ENCODE data around the gene CD300E. TPM values are rescaled to one million over a fixed set of nuclear protein-coding genes. Genes with fewer than 3 reads are reported as not detected.
A peak's percentile ranks its signal among the peaks of the same experiment; 100 is the strongest.

Gene CD300E
- total and polyA plus RNA-seq, 2 of the 13 experiments (the other 11 are each of a cell fraction or from before 2014, with no cell fraction given) = not detected

DNA sequence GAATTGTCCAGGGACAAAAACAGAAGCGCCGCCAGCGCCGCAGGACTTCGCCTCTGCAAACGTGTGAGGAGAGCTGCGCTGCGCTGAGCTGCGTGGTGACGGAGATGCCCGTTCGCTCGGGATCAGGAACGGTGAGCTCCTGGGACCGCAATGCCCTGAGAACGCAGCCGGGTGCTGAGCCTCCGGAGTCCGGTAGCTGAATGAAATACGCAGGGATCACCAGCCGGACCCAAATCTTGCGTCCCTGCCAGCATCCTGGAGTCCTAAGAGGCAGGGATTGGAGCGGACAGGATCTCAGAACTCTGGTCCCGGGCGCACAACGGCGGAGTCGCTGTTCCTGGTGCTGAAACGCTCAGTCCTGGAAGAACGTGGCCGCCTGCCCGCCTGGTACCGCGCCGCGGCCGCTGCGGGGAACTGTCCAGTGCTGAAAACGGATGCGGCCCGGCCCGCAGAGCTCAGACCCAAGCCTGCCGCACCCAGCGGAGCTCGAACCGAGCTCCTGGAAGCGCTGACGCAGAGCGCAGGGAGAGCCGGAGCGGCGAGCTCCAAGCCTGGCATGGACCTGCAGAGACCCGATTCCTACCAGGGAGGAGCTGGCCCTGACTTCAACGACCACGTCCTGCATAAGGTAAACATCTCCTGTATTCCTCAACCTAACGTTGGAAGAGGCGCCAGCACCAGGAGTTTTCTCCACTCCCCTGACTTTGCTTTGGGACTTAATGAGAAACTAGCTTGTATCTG, 47.7 kb upstream of the CD300E start (continued):
- no peak for TF ChIP-seq TBL1XR1 (IDR thresholded peaks at IDR 0.05; ENCODE audit: borderline replicate concordance, low read length, partially characterized antibody)
- peak; percentile 98 for TF ChIP-seq HMG20B (CRISPR knock-in tag; conservative IDR thresholded peaks at IDR 0.05)
- peak; percentile 99 for TF ChIP-seq ATF2 (CRISPR knock-in tag; IDR thresholded peaks at IDR 0.05)
- TF ChIP-seq ZNF432 (CRISPR knock-in tag; IDR thresholded peaks at IDR 0.05; ENCODE audit: borderline replicate concordance) = peak; percentile 97
- peak; percentile 91 for TF ChIP-seq GATAD1 (CRISPR knock-in tag; IDR thresholded peaks at IDR 0.05)
- peak; percentile 86 for TF ChIP-seq HMG20A (CRISPR knock-in tag; IDR thresholded peaks at IDR 0.05; ENCODE audit: borderline replicate concordance)
- TF ChIP-seq SRY (CRISPR knock-in tag; IDR thresholded peaks at IDR 0.05) = peak; percentile 100
- TF ChIP-seq, protein P1, sequence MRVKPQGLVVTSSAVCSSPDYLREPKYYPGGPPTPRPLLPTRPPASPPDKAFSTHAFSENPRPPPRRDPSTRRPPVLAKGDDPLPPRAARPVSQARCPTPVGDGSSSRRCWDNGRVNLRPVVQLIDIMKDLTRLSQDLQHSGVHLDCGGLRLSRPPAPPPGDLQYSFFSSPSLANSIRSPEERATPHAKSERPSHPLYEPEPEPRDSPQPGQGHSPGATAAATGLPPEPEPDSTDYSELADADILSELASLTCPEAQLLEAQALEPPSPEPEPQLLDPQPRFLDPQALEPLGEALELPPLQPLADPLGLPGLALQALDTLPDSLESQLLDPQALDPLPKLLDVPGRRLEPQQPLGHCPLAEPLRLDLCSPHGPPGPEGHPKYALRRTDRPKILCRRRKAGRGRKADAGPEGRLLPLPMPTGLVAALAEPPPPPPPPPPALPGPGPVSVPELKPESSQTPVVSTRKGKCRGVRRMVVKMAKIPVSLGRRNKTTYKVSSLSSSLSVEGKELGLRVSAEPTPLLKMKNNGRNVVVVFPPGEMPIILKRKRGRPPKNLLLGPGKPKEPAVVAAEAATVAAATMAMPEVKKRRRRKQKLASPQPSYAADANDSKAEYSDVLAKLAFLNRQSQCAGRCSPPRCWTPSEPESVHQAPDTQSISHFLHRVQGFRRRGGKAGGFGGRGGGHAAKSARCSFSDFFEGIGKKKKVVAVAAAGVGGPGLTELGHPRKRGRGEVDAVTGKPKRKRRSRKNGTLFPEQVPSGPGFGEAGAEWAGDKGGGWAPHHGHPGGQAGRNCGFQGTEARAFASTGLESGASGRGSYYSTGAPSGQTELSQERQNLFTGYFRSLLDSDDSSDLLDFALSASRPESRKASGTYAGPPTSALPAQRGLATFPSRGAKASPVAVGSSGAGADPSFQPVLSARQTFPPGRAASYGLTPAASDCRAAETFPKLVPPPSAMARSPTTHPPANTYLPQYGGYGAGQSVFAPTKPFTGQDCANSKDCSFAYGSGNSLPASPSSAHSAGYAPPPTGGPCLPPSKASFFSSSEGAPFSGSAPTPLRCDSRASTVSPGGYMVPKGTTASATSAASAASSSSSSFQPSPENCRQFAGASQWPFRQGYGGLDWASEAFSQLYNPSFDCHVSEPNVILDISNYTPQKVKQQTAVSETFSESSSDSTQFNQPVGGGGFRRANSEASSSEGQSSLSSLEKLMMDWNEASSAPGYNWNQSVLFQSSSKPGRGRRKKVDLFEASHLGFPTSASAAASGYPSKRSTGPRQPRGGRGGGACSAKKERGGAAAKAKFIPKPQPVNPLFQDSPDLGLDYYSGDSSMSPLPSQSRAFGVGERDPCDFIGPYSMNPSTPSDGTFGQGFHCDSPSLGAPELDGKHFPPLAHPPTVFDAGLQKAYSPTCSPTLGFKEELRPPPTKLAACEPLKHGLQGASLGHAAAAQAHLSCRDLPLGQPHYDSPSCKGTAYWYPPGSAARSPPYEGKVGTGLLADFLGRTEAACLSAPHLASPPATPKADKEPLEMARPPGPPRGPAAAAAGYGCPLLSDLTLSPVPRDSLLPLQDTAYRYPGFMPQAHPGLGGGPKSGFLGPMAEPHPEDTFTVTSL (CRISPR knock-in tag; IDR thresholded peaks at IDR 0.05; ENCODE audit: borderline replicate concordance) = peak; percentile 97
- peak; percentile 100 for TF ChIP-seq ZNF773 (CRISPR knock-in tag; IDR thresholded peaks at IDR 0.05; ENCODE audit: borderline replicate concordance)
- peak; percentile 82; the same call in 1 of the 2 replicates for TF ChIP-seq ADNP (CRISPR knock-in tag; IDR thresholded peaks at IDR 0.05)
- TF ChIP-seq TBX3 (IDR thresholded peaks at IDR 0.05; ENCODE audit: borderline replicate concordance) = no peak
- peak; percentile 100; the same call in 1 of the 2 replicates for TF ChIP-seq ELK4 (CRISPR knock-in tag; IDR thresholded peaks at IDR 0.05; ENCODE audit: borderline replicate concordance)
- TF ChIP-seq GABPB1 (CRISPR knock-in tag; IDR thresholded peaks at IDR 0.05) = peak; percentile 90
- peak; percentile 96 for TF ChIP-seq ZKSCAN5 (CRISPR knock-in tag; IDR thresholded peaks at IDR 0.05)
- no peak for TF ChIP-seq SNRNP70 (IDR thresholded peaks at IDR 0.05; ENCODE audit: low read depth, low read length)
- TF ChIP-seq ZBTB8A (CRISPR knock-in tag; IDR thresholded peaks at IDR 0.05; ENCODE audit: borderline replicate concordance, low read depth) = peak; percentile 94; the same call in 1 of the 2 replicates
- peak; percentile 99 for TF ChIP-seq ZNF839 (CRISPR knock-in tag; IDR thresholded peaks at IDR 0.05; ENCODE audit: borderline replicate concordance)
- TF ChIP-seq ETV5 (CRISPR knock-in tag; IDR thresholded peaks at IDR 0.05; ENCODE audit: borderline replicate concordance) = peak; percentile 96
- TF ChIP-seq, protein P2, sequence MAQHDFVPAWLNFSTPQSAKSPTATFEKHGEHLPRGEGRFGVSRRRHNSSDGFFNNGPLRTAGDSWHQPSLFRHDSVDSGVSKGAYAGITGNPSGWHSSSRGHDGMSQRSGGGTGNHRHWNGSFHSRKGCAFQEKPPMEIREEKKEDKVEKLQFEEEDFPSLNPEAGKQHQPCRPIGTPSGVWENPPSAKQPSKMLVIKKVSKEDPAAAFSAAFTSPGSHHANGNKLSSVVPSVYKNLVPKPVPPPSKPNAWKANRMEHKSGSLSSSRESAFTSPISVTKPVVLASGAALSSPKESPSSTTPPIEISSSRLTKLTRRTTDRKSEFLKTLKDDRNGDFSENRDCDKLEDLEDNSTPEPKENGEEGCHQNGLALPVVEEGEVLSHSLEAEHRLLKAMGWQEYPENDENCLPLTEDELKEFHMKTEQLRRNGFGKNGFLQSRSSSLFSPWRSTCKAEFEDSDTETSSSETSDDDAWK (CRISPR knock-in tag; IDR thresholded peaks at IDR 0.05) = no peak
- peak; percentile 81; the same call in 1 of the 2 replicates for TF ChIP-seq SCMH1 (CRISPR knock-in tag; IDR thresholded peaks at IDR 0.05; ENCODE audit: borderline replicate concordance)

Measured in HepG2 (cell line).